ENCODE measurements around the gene KCNIP4.

DNA sequence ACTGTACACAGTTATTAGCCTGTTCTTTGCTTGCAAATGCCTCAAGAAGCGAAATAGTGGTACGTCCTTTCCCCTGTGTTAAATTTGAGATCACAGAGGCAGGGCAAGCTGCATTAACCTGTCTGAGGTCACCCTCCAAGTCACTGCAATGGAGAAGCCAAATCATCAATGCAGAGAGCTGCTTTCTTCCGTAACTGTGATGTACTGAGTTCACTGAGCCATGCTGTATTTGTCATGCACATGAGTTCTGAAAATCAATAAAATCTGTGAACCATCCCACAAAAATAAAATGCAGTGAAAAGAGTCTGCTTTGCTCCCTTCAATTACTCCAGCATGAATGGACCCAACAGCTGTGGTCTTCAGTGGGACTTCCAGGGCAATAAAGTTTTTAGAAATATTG, 393.5 kb downstream of the KCNIP4 start:
- TF ChIP-seq CTCF (conservative IDR thresholded peaks at IDR 0.05) (no peak), EZH2 (IDR thresholded peaks at IDR 0.05; ENCODE audit: low read depth) (no peak)
